Neural progenitor cell (in vitro differentiated cells): ENCODE data around the gene ATP1B3.

Experiments
- EZH2 ChIP-seq: fragments of 200-600 bp; sonication (generic); IDR thresholded peaks from 2 replicates; pipeline ENCODE4 v1.6.1; 2017; ENCODE audit warnings: antibody characterized with exemption, mild to moderate bottlenecking, moderate library complexity
- EZH2phosphoT487 ChIP-seq: fragments of 200-600 bp; sonication (generic); IDR thresholded peaks from 2 replicates; pipeline ENCODE4 v1.6.1; 2017; ENCODE audit warnings: antibody characterized with exemption
- TF ChIP-seq, protein P1 (sequence below): fragments of 200-600 bp; sonication (generic); IDR thresholded peaks from 2 replicates; pipeline ENCODE4 v1.5.1; 2017; ENCODE audit warnings: antibody characterized with exemption, mild to moderate bottlenecking

DNA sequence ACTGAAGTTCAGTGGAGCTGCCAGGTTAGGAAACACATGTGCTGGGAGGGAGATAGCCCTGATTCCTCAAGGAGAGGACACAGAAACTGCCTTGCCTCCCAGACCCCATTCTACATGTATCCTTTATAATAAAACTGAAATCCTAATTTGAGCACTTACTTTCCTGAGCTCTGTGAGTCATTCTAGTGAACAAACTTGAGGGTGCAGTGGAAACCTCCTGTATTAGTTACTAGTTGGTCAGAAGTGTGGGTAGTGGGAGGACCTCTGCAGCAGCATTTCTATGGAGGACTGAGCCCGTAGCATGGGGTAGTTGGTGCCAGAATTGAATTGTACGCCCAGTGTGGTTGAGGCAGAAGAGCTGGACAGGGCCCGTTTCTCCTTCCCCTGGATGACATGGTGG, 23.9 kb downstream of the ATP1B3 start:
- no peak for TF ChIP-seq EZH2
- TF ChIP-seq, protein P1, sequence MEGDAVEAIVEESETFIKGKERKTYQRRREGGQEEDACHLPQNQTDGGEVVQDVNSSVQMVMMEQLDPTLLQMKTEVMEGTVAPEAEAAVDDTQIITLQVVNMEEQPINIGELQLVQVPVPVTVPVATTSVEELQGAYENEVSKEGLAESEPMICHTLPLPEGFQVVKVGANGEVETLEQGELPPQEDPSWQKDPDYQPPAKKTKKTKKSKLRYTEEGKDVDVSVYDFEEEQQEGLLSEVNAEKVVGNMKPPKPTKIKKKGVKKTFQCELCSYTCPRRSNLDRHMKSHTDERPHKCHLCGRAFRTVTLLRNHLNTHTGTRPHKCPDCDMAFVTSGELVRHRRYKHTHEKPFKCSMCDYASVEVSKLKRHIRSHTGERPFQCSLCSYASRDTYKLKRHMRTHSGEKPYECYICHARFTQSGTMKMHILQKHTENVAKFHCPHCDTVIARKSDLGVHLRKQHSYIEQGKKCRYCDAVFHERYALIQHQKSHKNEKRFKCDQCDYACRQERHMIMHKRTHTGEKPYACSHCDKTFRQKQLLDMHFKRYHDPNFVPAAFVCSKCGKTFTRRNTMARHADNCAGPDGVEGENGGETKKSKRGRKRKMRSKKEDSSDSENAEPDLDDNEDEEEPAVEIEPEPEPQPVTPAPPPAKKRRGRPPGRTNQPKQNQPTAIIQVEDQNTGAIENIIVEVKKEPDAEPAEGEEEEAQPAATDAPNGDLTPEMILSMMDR: no peak
- TF ChIP-seq EZH2phosphoT487: no peak
